OCI-M2 (cell line): ENCODE data around the gene GABBR2.
"Not testable (repeated sequence)": the region's sequence is repeated elsewhere in the genome, so short reads cannot be mapped to it uniquely, and the experiment has no call there.

Source experiments
- DNase-seq: peaks from one replicate; lab custom pipeline; 2025; ENCODE audit not compliant: unreplicated experiment; lab: John Stamatoyannopoulos, UW

GABBR2 gene

GRCh38 chr9:98306384-98307145, 402.2 kb downstream of the GABBR2 start:
- no peak for DNase-seq

GRCh38 chr9:98304381-98304780, 404.4 kb downstream of the GABBR2 start:
- DNase-seq, result no peak

- DNase-seq, result no peak
These were observed 405.1 kb downstream of the GABBR2 start for GRCh38 chr9:98303633-98304125.

GRCh38 chr9:98302938-98303632, 405.6 kb downstream of the GABBR2 start:
- DNase-seq, result no peak

- DNase-seq, result no peak
These were observed 406.6 kb downstream of the GABBR2 start for GRCh38 chr9:98302150-98302549.

GRCh38 chr9:98300611-98301010, 408.1 kb downstream of the GABBR2 start:
- DNase-seq, result no peak

- DNase-seq, result no peak
These were observed 410.3 kb downstream of the GABBR2 start for GRCh38 chr9:98298476-98298875.

- DNase-seq, result no peak
These were observed 412.9 kb downstream of the GABBR2 start for GRCh38 chr9:98295824-98296223.

GRCh38 chr9:98291820-98292219, 416.9 kb downstream of the GABBR2 start:
- no peak for DNase-seq

GRCh38 chr9:98290411-98290810, 418.3 kb downstream of the GABBR2 start:
- no peak for DNase-seq

- no peak for DNase-seq
These were observed 419.0 kb downstream of the GABBR2 start for GRCh38 chr9:98289614-98290201.

- DNase-seq, result no peak
These were observed 419.9 kb downstream of the GABBR2 start for GRCh38 chr9:98288881-98289280.

GRCh38 chr9:98287384-98287783, 421.4 kb downstream of the GABBR2 start:
- no peak for DNase-seq

- DNase-seq, result no peak
These were observed 423.3 kb downstream of the GABBR2 start for GRCh38 chr9:98285446-98285845.

- DNase-seq, result no peak
These were observed 424.0 kb downstream of the GABBR2 start for GRCh38 chr9:98284754-98285153.

- DNase-seq, result not testable (repeated sequence)
These were observed 425.6 kb downstream of the GABBR2 start for GRCh38 chr9:98283143-98283542.

- DNase-seq, result no peak
These were observed 427.5 kb downstream of the GABBR2 start for GRCh38 chr9:98281281-98281680.

- DNase-seq, result no peak
These were observed 428.2 kb downstream of the GABBR2 start for GRCh38 chr9:98280574-98280973.

GRCh38 chr9:98280162-98280561, 428.6 kb downstream of the GABBR2 start:
- no peak for DNase-seq

GRCh38 chr9:98276907-98277469, 431.7 kb downstream of the GABBR2 start:
- DNase-seq, result no peak

GRCh38 chr9:98275159-98275558, 433.6 kb downstream of the GABBR2 start:
- DNase-seq, result no peak

GRCh38 chr9:98272083-98272482, 436.7 kb downstream of the GABBR2 start:
- no peak for DNase-seq
